GM18858 (cell line): ENCODE data around the gene FAM151B.
"Not testable (repeated sequence)": the region's sequence is repeated elsewhere in the genome, so short reads cannot be mapped to it uniquely, and the experiment has no call there.

Experiments
- ATAC-seq: cut with Tn5 transposase; IDR thresholded peaks from one replicate; pipeline ENCODE4 v1.9.1; 2021; ENCODE audit not compliant: unreplicated experiment

Gene FAM151B

DNA sequence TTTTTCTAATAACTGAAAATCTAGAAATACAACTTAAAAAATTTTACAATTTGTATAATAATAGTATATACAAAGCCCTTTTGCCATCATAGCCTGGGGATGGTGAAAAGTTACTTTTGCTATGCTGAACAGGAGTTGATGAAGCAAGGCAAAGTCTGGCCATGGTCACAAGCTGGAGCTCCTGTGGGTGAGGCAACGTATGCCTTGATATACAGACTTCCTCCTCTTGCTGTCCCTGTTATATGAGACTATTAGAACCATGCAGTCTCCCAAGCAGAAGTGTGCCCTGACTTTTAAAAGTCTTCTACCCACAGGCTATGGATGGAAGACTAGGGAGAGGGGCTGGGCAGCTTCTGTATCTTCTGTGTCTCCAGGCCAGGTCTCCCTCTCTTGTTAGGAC lies 15.7 kb downstream of the FAM151B start:
- no peak for ATAC-seq

DNA sequence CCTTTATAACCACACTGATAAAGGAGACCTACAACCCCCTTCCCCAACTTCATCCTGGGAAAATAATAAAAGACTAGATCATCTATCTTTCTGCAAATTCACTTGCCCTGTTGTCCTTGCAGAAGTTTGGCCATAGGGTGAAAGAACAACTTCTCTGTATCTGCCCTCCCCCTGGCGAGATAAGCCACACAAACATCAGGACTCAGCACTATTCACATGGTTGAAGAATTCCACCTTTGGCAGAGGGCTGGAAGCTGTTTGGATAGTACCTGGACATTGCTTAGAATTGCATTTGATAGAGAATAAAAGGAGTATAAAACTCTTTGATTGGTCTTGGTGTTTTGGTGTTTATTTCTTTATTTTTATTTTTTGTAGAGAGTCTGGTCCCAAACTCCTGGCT lies 16.9 kb downstream of the FAM151B start:
- ATAC-seq: no peak

DNA sequence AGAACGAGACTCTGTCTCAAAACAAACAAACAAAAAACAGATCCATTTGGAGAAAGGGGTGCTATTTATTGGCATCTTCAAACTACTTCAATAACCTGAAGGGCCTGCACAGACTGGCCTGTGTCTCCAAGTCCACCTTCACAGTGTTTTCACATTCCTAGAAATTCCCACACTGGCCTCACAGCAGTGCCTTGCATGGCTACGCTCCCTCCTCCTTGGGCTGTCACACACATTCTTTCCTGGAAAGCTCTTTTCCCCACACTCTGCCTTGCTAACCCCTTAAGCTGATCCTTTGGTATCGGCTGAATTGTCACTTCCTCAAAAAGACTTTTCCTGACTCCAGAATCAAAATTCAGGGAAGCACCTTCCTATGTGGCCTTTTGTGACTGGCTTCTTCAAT lies 19.8 kb downstream of the FAM151B start:
- no peak for ATAC-seq

DNA sequence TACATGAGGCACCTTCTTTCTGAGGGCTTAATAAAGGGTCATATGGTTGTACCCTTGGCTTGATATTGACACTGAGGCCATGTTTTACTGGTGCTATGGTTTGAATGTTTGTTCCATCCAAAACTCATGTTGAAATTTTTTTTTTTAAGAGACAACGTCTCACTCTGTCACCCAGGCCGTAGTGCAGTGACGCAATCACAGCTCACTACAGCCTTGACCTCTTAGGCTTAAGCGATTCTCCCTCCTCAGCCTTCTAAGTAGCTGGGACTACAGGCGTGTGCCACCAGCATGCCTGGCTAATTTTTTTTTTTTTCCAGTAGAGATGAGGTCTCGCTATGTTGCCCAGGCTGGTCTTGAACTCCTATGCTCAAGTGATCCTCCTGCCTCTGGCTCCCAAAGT lies 20.9 kb downstream of the FAM151B start:
- no peak for ATAC-seq

DNA sequence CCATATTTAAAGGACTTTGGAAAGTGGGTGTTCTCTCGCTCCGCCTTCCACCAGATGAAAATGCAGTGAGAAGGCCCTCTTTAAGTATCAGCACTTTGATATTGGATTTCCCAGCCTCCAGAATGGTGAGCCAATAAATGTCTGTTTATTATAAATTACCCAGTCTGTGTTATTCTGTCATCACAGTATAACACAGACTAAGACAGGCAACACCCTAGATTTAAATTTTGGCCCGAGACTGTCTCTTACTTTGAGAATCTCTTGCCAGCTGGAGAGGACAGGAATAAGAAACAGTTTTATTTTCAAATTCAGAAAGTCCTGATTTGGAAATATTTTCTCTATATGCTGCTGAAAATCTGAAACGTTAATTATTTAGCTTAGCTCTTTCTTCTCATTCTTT lies 21.5 kb downstream of the FAM151B start:
- no peak for ATAC-seq

DNA sequence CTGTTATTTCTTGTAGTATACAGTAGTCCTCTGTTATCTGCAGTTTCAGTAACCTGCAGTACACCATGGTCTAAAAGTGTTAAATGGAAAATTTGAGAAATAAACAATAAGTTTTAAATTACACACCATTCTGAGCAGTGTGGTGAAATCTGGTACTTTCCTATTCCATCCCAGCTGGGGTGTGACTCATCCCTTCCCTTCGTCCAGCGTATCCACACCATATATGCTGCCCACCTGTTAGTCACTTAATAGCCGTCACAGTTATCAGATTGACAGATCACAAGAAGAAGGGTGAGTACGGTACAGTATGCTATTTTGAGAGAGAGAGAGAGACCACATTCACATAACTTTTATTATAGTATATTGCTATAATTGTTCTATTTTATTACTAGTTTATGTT lies 28.9 kb downstream of the FAM151B start:
- ATAC-seq: no peak

DNA sequence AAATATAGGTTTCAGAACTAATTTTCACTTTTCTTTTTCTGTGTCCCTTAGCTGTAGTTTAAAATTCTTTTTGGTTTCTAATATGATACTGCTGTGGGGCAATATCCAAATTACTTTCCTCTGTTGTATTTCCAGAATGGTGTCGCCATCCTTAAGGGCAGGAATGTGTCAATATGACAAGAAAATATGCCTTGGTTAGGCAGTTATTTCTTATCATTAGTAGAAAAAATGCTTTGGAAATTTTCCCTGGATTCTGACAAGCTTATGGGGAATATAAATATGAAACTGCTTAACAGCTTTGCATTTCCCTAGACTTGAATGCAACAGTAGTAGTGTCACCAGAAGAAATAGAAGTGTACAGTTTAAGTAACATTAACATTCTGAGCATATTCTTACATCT lies 52.8 kb downstream of the FAM151B start:
- no peak for ATAC-seq

DNA sequence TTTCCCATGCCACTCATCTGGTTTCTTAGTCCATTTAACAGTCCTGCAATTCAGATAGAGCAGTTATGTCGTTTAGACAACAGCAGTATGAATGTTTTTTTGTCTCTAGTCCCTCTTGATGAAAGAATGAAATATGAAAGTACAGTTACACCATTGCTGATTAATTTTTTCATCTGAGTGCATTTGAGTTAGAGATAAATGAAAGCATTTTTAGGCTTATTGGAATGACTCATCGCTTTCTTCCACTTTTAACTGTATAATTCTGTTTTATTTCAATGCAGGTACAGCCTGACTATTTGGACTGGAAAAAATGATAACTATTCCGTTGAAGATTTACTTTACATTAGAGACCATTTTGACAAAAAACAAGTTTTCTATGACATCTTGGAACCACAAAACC lies 53.5 kb downstream of the FAM151B start:
- ATAC-seq: no peak

DNA sequence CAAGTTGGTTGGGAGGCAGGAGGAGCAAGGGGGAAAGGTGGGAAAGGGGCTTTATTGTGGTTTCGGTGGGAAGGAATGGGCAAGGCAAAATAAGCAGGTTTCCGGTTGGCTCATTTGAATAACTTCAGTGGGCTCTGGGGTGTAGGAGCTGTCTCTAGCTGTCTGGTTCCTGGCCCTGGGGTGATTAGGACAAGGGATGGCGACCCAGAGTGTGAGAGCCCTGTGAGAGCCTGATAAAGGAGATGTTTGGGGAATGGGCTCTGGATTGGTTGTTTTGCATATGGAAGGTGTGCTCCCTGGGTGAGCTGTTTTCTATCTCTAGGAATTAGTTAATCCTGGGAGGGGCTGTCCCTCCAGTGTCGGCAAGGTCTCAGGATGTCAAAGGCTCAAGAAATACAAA lies 66.7 kb downstream of the FAM151B start:
- ATAC-seq: no peak

DNA sequence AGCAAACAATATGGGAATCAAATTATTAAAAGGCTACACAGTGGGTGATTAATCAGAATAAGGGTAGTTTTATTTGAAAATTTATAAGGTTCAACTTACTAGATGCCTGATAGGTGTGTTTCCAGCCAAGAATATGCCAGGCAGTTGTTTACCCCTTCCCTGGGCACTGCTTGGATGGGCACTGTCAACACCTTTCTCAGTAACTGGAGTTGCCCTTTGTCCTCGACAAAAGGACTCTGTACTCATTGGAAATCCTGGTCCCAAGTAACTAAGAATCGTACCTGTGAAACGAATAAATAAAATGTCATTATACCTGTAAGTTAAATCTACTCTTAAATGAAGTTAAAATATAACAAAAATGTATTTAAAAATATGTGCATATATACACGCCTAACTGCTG lies 67.2 kb downstream of the FAM151B start:
- ATAC-seq: no peak

DNA sequence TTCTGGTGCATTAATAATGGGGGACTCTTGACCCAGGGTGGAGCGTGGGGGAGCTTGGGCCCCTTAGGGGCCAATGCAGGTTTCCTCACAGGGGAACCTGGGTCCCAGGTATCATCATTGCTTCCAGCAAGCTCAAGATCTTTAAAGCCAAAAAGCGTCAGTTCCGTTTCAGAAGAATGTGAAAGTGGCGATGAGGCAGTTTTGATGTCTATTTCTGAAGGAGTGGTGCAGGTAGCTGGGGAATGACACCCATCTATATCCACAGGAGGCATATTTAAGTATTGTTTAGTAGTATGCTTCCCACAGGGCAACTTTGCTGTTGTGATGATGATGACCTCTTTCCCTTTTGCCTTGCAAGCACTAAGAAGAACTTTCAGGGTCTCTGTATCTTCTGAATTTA lies 71.3 kb downstream of the FAM151B start:
- no peak for ATAC-seq

DNA sequence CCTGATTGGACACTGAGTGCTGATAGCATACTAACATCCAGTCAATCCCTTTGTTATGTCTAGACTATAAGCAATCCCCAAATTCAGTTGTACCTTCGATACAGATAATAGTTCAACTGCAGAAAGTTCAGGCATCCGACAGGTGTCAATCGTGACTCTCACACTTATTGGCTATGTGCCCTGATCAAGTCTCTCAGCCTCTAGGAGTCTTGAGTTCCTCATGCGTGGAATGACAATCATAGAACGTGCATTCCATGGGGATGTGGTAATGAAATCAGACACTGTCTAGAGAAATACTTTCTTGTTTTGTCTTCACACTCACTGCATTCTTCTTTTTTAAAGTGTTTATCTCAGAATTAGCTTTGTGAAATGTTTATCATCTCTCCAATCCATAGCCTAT lies 77.4 kb downstream of the FAM151B start:
- ATAC-seq: no peak

DNA sequence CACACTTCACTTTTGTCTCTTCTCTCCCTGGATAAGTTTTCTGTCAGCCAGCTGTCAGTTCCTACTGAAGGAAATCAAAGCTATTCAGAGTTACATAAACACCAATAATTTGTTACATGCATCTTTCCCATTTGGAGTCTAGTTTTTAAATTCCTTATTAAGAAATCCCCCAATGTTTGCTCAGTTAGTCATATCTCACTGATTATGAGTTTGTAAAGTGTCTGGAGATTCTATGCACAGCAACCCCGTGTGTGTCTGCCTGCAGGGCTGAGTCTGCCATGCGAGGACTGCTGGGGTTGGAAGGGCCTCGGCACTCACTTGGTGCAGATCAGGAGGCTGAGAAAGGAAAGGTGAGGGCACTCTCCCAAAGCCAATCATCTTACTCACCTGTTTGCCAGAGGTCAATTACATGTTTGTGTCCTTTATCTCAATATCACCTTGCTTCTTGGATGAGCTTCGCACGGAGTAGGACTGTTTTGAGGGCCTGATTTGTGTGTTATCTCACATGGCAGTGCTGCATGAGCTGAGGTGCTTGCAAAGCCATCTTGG lies 78.9 kb downstream of the FAM151B start:
- no peak for ATAC-seq

DNA sequence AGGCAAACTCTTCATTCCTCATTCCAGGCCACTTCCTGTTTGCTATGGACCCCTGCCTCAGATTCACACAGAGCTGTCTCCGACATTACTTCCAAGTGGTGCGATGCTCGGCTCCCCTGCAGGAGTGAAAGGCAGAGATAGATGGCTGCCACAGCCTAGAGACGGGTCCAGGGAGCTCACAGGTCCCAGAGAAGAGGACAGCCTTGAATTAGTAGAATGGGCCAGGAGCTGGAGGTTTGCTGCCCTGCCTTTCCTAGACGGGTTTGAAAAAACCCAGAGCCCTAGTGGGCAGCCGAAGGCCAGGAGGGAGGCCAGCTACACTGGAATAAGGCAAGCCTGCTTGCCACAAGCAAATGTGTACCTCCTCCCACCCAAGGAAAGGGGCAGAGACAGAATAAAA lies 80.4 kb downstream of the FAM151B start:
- no peak for ATAC-seq

DNA sequence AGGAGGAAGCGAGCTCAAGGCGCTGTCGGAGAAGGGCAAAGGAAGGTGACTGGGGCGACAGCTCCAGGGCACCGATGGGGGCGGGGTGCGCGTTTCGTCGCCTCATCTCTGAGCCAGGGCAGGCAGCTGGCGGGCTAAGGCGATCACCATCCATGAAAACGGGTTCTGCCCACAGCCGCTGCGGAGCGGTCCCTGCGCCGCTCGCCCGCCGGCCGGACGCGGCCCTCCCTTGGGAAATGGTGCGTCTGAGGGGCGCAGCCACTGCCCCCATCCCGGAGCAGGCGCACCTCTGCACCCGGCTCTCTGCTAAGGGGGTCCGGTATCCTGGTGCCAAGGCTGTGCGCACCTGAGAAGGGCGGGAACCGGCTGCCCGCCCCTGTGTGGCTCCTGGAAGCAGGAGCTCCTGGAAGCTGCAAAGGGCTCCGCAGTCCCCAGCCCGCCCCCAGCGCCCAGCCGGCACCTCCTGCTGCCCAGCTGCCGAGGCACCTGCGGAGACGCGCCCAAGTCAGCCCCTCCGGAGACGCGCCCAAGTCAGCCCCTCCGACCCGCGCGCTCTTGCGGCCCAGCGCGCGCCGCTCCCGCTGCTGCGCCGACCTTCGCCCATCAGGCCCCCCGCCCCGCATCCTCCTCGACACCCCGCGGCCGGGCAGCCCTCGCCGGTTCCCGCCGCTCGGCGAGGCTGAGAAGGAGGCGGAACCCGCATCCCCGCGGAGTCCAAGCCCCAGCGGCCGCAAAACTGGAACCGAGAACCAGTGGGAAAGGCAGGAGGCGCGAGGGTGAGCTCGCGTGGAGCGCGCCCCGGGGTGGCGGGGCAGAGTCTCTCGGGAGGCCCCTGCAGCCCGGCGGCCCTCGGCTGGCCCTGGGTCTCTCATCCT lies 81.4 kb downstream of the FAM151B start:
- no peak for ATAC-seq

DNA sequence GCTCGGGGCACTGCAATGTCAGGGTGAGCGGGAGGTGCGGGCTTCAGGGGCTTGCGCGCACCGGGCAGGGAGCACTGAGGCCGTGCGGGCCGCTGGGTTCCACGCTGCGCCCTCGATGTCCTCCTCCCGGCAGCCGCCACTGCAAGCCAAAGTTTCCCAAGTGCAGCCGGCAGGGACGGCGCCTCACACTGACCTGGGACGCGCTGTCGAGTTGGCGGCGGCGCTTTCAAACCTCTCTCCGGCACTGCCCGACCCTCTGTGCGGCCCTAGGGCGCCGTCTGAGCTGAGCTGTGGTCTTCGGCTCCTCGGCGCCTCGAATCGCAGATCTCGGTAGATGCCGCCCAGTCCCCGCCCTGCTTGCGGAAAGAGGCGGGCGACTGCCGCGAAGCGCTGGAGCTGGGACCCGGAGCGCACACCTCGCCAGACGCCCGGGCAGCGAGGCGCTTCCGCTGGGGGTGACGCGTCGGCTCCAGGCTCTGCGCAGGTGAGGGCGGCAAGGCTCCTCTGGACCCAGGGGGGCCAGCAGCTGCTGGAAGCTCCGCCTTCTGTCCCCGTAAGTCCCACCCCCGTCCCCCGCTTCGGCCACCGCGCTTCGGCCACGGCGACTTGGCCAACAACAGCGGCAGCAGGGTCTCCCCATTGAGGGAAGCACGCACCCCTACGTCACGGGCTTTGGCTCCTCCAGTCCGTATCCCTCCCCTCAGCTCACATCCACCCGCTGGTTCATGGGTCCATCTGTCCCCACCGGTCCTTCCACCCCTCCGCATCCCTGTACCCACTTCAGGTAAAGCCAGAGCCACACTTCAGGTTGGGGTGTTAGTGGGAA lies 82.3 kb downstream of the FAM151B start, which contains the start of gene ANKRD34B:
Gene ANKRD34B (minus strand): TSS at position 320 of the 826 bp plus-strand sequence. CDS start 10,261 bp downstream, outside the sequence.
- ATAC-seq: no peak

DNA sequence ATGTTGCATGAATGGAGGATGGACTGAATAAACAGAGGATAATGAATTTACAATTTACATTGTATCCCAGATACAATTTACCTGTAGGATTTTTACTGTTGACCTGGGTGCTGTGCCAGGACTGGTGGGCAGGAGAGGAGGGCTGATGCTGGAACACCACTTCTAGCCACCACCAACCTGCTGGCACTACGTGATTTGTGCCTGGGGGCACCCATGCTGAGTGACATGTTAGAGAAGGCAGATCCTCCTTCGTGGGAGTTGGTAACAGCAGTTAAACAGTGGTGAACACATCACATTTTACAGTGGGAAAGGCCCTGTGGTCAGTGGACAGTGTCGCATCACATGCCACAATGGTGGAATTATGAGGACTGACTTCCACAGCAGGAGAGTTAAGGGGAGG lies 85.2 kb downstream of the FAM151B start:
- no peak for ATAC-seq

DNA sequence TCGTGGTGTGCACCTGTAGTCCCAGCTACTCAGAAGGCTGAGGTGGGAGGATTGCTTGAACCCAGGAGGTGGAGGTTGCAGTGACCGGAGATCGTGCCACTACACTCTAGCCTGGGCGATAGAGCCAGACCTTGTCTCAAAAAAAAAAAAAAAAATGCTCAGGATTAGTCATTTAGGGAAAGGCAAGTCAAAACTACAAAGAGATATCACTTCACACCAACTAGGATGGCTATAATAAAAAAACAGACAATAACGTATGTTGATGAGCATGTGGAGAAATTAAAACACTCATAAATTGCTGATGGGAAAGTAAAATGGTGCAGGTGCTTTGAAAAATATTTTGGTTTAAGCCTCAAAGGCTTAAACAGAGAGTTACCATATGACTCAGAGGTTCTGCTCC lies 88.5 kb downstream of the FAM151B start:
- ATAC-seq: no peak

DNA sequence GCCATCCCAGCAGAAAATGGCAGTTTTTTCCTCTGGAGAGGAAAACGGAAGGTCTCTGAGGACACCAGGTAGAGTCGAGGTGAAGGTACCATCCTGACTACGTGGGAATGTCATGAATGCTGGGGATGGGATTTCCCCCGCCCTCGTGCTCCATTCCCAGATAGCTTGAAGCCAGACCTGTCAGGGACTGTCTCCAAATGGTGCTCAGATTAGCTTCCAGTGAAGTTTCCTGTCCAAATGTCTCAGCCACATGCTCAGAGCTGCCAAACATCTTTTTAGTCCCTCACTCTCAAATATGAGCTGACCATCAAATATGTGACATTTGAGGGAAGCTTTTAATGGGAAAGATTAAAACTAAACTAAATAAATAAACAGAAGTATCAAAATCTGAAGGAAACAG lies 89.8 kb downstream of the FAM151B start:
- ATAC-seq: no peak

DNA sequence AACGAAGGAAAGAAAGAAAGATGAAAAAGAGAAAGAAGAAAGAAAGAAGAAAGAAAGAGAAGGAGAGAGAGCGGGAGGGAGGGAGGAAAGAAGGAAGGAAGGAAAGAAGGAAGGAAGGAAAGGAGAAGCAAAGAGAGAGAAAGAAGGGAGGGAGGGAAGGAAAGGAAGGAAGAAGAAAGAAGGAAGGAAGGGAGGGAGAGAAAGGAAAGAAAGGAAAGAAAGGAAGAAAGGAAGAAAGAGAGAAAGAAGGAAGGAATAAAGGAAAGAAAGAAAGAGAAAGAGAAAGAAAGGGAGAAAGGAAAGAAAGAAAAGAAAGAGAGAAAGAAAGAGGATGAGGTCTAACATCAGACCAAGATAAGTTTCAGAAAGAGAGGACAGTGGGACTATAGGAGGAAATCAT lies 91.2 kb downstream of the FAM151B start:
- ATAC-seq: no peak

DNA sequence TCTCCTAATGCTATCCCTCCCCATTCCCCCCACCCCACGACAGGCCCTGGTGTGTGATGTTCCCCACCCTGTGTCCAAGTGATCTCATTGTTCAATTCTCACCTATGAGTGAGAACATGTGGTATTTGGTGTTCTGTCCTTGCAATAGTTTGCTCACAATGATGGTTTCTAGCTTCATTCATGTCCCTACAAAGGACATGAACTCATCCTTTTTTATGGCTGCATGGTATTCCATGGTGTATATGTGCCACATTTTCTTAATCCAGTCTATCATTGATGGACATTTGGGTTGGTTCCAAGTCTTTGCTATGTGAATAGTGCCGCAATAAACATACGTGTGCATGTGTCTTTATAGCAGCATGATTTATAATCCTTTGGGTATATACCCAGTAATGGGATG lies 92.4 kb downstream of the FAM151B start:
- ATAC-seq: not testable (repeated sequence)

DNA sequence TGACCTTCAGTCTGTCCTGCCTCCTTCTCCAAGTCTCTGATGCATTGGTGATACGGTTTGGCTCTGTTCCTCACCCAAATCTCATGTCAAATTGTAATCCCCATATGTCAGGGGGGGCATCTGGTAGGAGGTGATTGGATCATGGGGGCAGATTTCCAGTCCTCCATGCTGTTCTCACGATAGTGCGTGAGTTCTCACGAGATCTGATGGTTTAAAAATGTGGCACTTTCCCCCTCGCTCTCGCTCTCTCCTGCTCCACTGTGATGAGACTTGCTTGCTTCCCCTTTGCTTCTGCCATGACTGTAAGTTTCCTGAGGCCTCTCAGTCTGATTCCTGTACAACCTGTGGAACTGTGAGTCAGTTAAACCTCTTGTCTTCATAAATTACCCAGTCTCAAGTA lies 96.9 kb downstream of the FAM151B start:
- no peak for ATAC-seq
